Sigmoid colon (tissue), 7 donors: ENCODE measurements around the gene KLHL28. TPM values are rescaled to one million over a fixed set of nuclear protein-coding genes. Genes with fewer than 3 reads are reported as not detected.

Experiments used
- DNase-seq: peaks from one replicate; pipeline ENCODE4 v3.0.0-alpha.2; 2019
- H3K27ac ChIP-seq, 4 donors: fragments of 200-600 bp; sonication (generic); one replicate each; pipeline ENCODE4 v1.5.1; 2016 to 2019; ENCODE audit warnings: mild to moderate bottlenecking in 1 of 4
- H3K27me3 ChIP-seq, 3 donors: fragments of 200-600 bp; sonication (generic); one replicate each; pipeline ENCODE4 v1.5.1; 2019; ENCODE audit warnings: mild to moderate bottlenecking in 1 of 3
- H3K36me3 ChIP-seq, 4 donors: fragments of 200-600 bp; sonication (generic); one replicate each; pipeline ENCODE4 v1.5.1; 2016 to 2019
- H3K4me1 ChIP-seq, 4 donors: fragments of 200-600 bp; sonication (generic); one replicate each; pipeline ENCODE4 v1.5.1; 2017 to 2019
- H3K4me3 ChIP-seq, 4 donors: fragments of 200-600 bp; sonication (generic); one replicate each; pipeline ENCODE4 v1.5.1; 2017 to 2019; ENCODE audit warnings: mild to moderate bottlenecking in 2 of 4, moderate library complexity in 1 of 4
- H3K9me3 ChIP-seq, 4 donors: fragments of 200-600 bp in 3 of 4; sonication (generic) in 3 of 4; one replicate each; pipeline versions ENCODE4 v1.5.1 to v1.6.1; 2013 to 2019
- EP300 ChIP-seq, 4 donors: sonication (generic); formaldehyde crosslinking; IDR thresholded peaks; one replicate each; pipeline ENCODE4 v1.6.1; 2017; ENCODE audit warnings: antibody characterized with exemption in 4 of 4
- POLR2A ChIP-seq, 2 donors: fragments of 450-650 bp; IDR thresholded peaks; one replicate each; pipeline ENCODE4 v1.6.1; 2016; ENCODE audit warnings: antibody characterized with exemption in 2 of 2, mild to moderate bottlenecking in 2 of 2, moderate library complexity in 2 of 2
- POLR2AphosphoS5 ChIP-seq, 4 donors: sonication (generic); formaldehyde crosslinking; IDR thresholded peaks; one replicate each; pipeline ENCODE4 v1.6.1; 2017; ENCODE audit warnings: antibody characterized with exemption in 4 of 4
- WGBS, 2 donors: extraction: QIAGEN DNeasy Blood & Tissue Kit; methylation state at CpG; one replicate each; pipeline ENCODE4 v1.1.7; 2013; 5-methylcytosine and 5-hydroxymethylcytosine counted together
- intact Hi-C: fragments of 100-400 bp; cut with DNase I; formaldehyde crosslinking; loops from one replicate; pipeline ENCODE4 v1.15.1; 2023
- polyA plus RNA-seq, 3 donors: library from polyadenylated mRNA; stranded (reverse); fragments of 200-250 nt; gene quantifications; one replicate each; pipeline ENCODE4 v1.2.3, GENCODE V29; 2013
- total RNA-seq, 4 donors: library from RNA; depleted of rRNA; stranded (reverse); fragments of >200 nt; gene quantifications; one replicate each; pipeline ENCODE4 v1.1.0, GENCODE V29; 2016
- TF ChIP-seq, protein P1 (sequence below), 4 experiments: fragments of 450-650 bp in 3 of 4; fragments of 200-600 bp in 1 of 4; IDR thresholded peaks; one replicate each; pipeline ENCODE4 v1.5.1; 2016 to 2019; ENCODE audit warnings: antibody characterized with exemption in 4 of 4, mild to moderate bottlenecking in 3 of 4, moderate library complexity in 2 of 4
- donor health status: healthy with polysubstance abuse.
- donor health status: Bipolar disorder and iron deficiency.
- donor health status: healthy.

The KLHL28 gene
- total and polyA plus RNA-seq, 7 donors: 3.0 to 16.5 (median 9.0) TPM

DNA sequence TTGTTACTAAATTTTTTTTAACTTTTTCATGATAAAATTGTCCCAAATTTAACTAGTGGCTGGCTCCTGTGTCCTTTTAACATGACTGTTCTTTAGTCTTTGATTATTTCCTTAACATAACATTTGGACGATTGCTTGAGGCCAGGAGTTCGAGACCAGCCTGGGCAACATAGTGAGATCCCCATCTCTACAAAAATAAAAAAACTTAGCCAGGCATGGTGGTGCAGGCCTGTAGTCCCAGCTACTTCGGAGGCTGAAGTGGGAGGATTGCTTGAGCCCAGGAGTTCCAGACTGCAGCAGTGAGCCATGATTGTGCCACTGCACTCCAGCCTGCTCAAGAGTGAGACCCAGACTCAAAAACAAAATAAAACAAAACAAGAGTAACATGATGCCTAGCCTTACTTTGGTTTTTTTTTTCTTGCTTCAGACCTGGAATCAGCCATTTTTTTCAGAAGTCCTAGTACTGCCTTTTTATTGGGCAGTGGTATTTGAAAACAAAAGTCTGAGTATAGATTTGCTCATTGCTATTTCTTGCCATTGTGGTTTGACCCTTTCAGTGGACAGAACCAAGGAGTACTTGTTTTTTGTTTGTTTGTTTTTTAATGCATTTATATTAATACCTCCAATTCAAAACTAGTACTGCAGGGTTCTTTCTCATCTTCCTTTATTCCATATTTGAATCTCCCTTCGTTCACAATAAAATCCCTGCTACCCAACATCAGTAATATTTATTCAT lies 5.0 kb upstream of the KLHL28 start:
- no peak overlapping the region for H3K27ac ChIP-seq
- peaks cover 0 to 7% (median 0%) of the 10 kb centered on the region in 4 donors for H3K36me3 ChIP-seq

DNA sequence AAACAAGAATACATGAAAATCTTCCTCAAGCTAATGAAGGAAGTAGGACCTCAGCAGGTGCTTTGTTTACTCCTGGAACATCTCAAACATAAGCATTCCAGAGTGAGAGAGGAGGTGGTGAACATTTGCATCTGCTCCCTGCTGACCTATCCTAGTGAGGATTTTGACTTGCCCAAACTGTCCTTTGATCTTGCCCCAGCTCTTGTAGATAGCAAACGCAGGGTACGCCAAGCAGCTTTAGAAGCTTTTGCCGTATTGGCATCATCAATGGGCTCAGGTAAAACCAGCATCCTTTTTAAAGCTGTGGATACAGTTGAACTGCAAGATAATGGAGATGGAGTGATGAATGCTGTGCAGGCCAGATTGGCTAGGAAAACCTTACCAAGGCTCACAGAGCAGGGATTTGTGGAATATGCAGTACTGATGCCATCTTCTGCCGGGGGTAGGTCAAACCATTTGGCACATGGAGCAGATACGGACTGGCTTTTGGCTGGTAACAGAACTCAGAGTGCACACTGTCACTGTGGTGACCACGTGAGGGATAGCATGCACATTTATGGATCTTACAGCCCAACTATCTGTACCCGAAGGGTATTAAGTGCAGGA lies 2.1 kb upstream of the KLHL28 start:
- 22 to 31% methylated on average over 7 of the region's 7 CpGs for WGBS, 2 donors
- peak overlapping the region in 3 of 4 donors; percentile 9 to 92 (median 92) for H3K27ac ChIP-seq
- no peaks in the 10 kb centered on the region for H3K36me3 ChIP-seq
- H3K4me1 ChIP-seq: peaks cover 0 to 80% (median 68%) of the 10 kb centered on the region in 4 donors
- H3K4me3 ChIP-seq: peak overlapping the region; percentile 59 to 86 (median 72)
- DNase-seq: no peak
- H3K9me3 ChIP-seq: no peaks in the 10 kb centered on the region
- no peak for TF ChIP-seq POLR2AphosphoS5 (IDR thresholded peaks at IDR 0.05)
- TF ChIP-seq POLR2A (IDR thresholded peaks at IDR 0.05): no peak
- TF ChIP-seq, protein P1, sequence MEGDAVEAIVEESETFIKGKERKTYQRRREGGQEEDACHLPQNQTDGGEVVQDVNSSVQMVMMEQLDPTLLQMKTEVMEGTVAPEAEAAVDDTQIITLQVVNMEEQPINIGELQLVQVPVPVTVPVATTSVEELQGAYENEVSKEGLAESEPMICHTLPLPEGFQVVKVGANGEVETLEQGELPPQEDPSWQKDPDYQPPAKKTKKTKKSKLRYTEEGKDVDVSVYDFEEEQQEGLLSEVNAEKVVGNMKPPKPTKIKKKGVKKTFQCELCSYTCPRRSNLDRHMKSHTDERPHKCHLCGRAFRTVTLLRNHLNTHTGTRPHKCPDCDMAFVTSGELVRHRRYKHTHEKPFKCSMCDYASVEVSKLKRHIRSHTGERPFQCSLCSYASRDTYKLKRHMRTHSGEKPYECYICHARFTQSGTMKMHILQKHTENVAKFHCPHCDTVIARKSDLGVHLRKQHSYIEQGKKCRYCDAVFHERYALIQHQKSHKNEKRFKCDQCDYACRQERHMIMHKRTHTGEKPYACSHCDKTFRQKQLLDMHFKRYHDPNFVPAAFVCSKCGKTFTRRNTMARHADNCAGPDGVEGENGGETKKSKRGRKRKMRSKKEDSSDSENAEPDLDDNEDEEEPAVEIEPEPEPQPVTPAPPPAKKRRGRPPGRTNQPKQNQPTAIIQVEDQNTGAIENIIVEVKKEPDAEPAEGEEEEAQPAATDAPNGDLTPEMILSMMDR (IDR thresholded peaks at IDR 0.05): no peak
- TF ChIP-seq EP300 (IDR thresholded peaks at IDR 0.05): no peak
- no peaks in the 10 kb centered on the region for H3K27me3 ChIP-seq
- intact Hi-C loops: loop anchor here (2.0 to 5.0 kb wide), 2 partner anchors 52 to 119 kb away; no protein-coding TSS in a partner anchor

More for the DNA sequence above, 5.0 kb upstream of the KLHL28 start:
- Histone ChIP-seq H3K27me3 (no peaks in the 10 kb centered on the region), H3K4me1 (peaks cover 0 to 69% (median 55%) of the 10 kb centered on the region in 4 donors), H3K4me3 (peak overlapping the region in 3 of 4 donors; percentile 13 to 86 (median 16)), H3K9me3 (no peaks in the 10 kb centered on the region)
- 82 to 89% methylated on average over 4 of the region's 4 CpGs for WGBS, 2 donors
- TF ChIP-seq EP300 (IDR thresholded peaks at IDR 0.05): no peak
- TF ChIP-seq POLR2AphosphoS5 (IDR thresholded peaks at IDR 0.05): no peak
- TF ChIP-seq POLR2A (IDR thresholded peaks at IDR 0.05): no peak
- TF ChIP-seq, protein P1 (IDR thresholded peaks at IDR 0.05): no peak
- intact Hi-C loops: no loop called here
- DNase-seq: no peak

DNA sequence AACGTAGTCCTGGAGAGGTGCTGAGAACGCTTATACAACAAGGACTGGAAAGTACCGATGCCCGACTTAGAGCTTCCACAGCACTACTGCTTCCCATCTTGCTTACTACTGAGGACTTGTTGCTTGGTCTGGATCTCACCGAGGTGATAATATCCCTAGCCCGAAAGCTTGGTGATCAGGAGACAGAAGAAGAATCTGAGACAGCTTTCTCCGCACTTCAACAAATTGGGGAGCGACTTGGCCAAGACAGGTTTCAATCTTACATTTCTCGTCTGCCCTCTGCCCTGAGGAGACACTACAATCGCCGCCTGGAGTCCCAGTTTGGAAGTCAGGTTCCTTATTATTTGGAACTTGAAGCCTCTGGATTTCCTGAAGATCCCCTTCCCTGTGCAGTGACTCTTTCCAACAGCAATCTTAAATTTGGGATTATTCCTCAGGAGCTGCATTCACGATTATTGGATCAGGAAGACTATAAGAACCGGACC lies 1.3 kb upstream of the KLHL28 start:
- TF ChIP-seq POLR2A (IDR thresholded peaks at IDR 0.05) (no peak), EP300 (IDR thresholded peaks at IDR 0.05) (no peak), POLR2AphosphoS5 (IDR thresholded peaks at IDR 0.05) (no peak)
- TF ChIP-seq, protein P1 (IDR thresholded peaks at IDR 0.05): no peak
- intact Hi-C loops: loop anchor here (2.0 to 5.0 kb wide), 2 partner anchors 51 to 120 kb away; no protein-coding TSS in a partner anchor
- Histone ChIP-seq H3K4me3 (peak overlapping the region; percentile 59 to 86 (median 72)), H3K27ac (peak overlapping the region; percentile 91 to 94 (median 92)), H3K36me3 (no peaks in the 10 kb centered on the region), H3K4me1 (peaks cover 0 to 78% (median 67%) of the 10 kb centered on the region in 4 donors), H3K9me3 (no peaks in the 10 kb centered on the region), H3K27me3 (no peaks in the 10 kb centered on the region)
- 14 to 20% methylated on average over 13 of the region's 13 CpGs for WGBS, 2 donors
- DNase-seq: no peak

DNA sequence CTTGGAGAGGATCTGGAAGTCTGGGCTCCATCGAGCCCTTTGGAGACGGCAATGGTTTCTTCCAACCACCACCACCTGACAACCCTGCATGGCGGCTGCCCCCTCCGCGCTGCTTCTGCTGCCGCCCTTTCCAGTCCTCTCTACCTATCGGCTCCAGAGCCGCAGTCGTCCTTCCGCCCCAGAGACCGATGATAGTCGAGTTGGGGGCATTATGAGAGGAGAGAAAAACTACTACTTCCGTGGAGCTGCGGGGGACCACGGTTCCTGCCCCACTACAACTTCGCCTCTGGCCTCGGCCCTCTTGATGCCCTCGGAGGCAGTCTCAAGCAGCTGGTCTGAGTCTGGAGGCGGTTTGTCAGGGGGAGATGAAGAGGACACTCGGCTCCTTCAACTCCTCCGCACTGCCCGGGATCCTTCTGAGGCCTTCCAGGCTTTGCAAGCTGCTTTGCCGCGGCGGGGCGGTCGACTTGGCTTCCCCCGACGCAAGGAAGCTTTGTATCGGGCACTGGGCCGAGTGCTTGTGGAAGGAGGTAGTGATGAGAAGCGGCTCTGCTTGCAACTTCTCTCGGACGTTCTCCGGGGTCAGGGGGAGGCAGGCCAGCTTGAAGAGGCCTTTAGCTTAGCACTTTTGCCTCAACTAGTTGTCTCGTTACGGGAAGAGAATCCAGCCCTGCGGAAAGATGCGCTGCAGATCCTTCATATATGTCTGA lies 742 bp upstream of the KLHL28 start:
- 2 to 3% methylated on average over 39 of the region's 39 CpGs for WGBS, 2 donors
- TF ChIP-seq POLR2A (IDR thresholded peaks at IDR 0.05): no peak
- no peak for TF ChIP-seq EP300 (IDR thresholded peaks at IDR 0.05)
- TF ChIP-seq, protein P1 (IDR thresholded peaks at IDR 0.05): no peak
- no peak for TF ChIP-seq POLR2AphosphoS5 (IDR thresholded peaks at IDR 0.05)
- no peaks in the 10 kb centered on the region for H3K9me3 ChIP-seq
- peak; percentile 87 for DNase-seq
- H3K27me3 ChIP-seq: no peaks in the 10 kb centered on the region
- no peaks in the 10 kb centered on the region for H3K36me3 ChIP-seq
- H3K27ac ChIP-seq: peak overlapping the region; percentile 91 to 94 (median 92)
- H3K4me1 ChIP-seq: peaks cover 0 to 74% (median 63%) of the 10 kb centered on the region in 4 donors
- intact Hi-C loops: loop anchor here (2.0 to 5.0 kb wide), 2 partner anchors 50 to 120 kb away; no protein-coding TSS in a partner anchor
- peak overlapping the region; percentile 59 to 86 (median 72) for H3K4me3 ChIP-seq
